NCI-H82 treated with DMSO at 0.1 percent for 48 hours (cell line): ENCODE results near the gene TPPP2.

ENCODE experiments used
- DNase-seq: peaks from one replicate; lab custom pipeline; 2025; ENCODE audit not compliant: unreplicated experiment; lab: John Stamatoyannopoulos, UW

TPPP2 gene

GRCh38 chr14:21056520-21057163 lies 26.6 kb downstream of the TPPP2 start:
- no peak for DNase-seq

GRCh38 chr14:21057803-21058675 lies 28.0 kb downstream of the TPPP2 start, which contains the start of gene RNASE8:
RNASE8 (plus strand) TSS chr14:21057822; CDS start chr14:21057893, 71 bp downstream.
- DNase-seq, result no peak

DNA sequence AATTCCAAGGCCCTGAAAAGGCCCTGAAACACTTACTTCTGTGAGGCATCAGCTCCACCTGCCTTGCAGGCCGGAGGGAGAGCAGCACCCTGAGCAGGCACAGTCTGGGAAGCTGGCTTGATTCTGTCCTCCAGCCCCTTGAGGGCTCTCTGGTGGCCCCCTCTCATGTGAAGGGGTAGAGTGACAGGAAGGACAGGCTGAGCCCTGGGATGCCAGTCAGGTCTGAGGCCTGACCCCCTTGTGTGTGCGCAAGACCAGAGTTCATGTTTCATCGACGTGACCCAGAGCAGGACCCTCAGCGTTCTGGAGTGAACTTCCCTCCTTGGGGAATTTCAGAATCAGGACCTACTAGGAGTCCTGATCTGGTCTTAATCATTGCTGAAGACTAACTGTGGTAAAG lies 28.9 kb downstream of the TPPP2 start:
- no peak for DNase-seq

- no peak for DNase-seq
These were observed 30.0 kb downstream of the TPPP2 start for GRCh38 chr14:21059842-21060613.

- no peak for DNase-seq
These were observed 30.8 kb downstream of the TPPP2 start for GRCh38 chr14:21060614-21061346.

GRCh38 chr14:21061347-21061668 lies 31.3 kb downstream of the TPPP2 start:
- DNase-seq, result no peak

DNA sequence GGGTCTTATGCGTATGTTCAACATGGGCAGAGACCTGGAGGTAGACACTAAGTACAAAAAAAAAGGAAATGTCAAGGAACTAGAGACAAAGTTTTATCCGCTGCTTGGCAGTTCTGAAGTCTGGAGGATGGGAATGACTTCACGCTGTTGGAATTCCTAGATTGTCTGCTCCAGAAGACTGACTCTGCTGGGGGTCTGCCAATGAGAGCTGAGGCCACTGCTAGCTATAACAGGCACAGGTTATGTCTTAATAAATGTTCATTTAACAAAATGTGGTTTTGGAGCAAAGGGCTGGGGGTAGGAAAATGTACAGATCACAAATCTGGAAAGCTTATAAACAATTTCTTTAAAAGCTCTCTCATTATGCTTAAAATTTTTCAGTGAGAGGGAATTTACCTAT lies 33.5 kb downstream of the TPPP2 start:
- no peak for DNase-seq

DNA sequence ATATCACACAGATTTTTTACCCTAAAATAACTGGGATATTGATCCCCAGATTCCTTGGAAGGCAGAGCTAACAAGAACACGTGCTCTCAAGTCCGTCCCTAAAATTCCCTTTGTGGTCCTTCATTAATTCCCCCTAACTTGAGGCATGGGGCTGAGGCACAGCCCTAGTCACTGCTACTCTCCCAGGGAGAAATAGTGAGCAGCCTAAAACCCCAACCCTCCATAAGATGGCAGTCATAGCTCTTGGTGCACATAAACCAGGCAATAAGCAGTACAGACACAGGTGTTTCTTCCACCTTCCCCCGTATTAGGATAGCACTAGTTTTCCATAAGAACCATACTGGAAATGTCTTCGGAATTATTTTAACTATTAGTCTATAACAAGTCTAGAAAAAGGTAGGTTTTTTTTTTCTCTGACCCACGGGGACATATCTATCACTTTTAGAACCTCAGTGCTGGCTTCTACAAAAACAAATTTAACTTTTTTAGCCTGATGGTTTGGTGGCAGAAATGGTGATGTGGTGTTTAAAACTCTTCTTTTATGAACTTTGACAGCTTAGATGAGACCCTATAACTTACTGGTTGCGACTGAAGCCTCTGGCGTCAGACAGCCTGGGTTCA lies 37.0 kb downstream of the TPPP2 start:
- no peak for DNase-seq

DNA sequence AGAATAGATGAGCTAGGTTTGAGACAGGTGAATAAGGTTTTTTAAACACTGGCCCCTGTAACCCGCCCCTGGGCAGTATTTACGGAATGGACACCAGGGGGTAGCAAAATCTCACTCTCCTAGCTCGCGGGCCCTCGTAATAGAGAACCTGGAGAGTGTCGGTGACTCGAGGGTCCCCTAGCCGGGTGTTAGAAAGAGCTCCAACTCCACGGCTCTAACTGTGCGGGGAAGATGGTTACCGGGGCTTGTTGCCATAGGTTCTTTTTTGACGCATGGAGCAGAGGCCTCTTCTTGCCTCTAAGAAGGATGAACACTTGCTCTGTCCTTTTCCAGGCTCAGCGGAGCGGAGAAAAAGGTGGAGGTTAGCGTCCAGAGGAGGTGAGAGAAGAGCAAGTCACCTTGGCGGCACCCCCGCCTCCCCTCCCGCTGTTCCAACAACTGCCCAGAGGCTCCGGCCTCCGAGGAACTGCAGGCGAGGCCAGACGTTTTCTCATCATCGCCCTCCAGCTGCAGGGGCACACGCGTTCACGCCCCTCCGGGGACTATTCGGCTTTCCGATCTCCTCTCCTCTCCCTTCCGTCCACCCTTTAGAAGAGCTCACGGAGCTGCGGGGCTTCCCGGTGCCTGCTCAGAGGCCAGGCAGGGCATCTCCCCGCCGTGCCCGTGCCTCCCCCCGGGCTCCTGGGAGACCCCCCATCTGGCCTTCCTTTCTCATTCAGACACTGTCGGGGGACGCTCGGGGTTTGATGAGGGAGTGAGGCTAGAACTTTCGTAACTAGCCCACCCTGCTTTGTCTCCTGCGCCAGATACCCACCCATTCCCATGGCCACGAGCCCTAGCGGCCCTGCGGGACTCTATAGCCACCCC lies 38.7 kb downstream of the TPPP2 start:
- DNase-seq, result peak; percentile 41

DNA sequence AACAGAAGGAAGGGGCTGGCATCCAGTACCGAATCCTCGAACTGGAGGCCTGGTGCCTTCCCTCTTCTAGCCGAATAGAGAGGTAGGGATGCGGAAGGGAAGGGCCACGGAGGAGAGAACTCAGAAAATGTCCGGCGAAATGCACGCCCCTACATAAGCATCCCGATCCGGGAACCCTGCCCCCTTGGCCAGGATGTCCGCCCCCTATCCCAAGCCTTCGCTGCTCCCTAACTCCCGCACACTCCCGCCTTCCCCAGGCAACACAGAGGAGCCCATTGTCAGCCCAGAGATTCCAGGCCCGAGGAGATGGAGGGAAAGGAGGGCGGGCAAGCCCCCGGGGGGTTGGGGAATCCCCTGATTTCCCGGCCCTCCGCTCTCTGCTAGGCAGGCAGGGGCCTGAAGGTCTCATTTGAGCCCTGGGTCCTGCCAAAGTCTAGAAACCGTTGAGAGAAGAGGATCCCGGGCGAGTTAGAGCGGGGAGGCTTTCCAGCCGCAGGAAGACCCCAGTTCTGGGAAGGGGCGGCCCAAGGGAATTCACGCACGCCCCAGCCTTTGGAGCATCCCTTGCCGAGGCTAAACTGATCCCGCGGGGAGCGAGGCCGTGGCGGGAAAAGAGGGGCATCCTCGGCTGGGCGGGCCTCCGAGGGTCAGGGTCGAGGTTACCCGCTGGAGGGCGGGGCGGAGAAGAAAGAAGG lies 39.5 kb downstream of the TPPP2 start:
- DNase-seq, result no peak

- no peak for DNase-seq
These were observed 40.1 kb downstream of the TPPP2 start, which contains the start of gene ARHGEF40 for GRCh38 chr14:21070083-21070609. ARHGEF40 (plus strand) TSS chr14:21070304; CDS start chr14:21070397, 93 bp downstream.

DNA sequence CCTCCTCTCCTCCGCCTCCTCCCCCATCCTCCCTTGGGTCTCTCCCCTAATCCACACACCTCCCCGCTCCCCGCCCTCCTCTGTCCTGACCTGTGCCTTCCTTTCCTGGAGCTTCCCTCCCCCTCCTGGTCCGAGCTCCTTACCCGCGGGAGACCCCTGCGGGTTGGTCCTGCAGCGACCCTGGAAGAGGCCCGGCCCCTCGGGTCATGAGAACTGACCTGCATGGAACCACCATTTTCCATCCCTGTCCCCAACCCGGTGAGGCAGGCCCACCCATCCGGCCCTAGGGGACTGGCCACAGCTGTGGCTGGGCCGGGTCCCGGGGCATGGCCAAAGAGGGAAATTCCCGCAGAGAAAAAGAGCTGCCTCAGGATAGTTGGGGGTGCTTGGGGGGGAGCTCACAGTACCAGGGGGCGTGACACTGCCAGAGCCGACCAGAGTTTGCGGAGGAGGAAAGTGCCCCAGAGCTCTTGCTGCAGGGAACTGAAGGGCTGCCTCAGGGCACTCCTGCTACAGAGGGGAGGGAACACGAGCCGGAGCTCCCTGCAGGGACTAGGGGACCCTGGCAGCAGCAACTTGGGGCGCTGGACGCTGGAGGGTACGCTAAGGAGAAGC lies 40.7 kb downstream of the TPPP2 start:
- no peak for DNase-seq

GRCh38 chr14:21071225-21072030 lies 41.4 kb downstream of the TPPP2 start:
- peak; percentile 43 for DNase-seq

GRCh38 chr14:21072031-21072473 lies 42.0 kb downstream of the TPPP2 start:
- DNase-seq, result no peak

DNA sequence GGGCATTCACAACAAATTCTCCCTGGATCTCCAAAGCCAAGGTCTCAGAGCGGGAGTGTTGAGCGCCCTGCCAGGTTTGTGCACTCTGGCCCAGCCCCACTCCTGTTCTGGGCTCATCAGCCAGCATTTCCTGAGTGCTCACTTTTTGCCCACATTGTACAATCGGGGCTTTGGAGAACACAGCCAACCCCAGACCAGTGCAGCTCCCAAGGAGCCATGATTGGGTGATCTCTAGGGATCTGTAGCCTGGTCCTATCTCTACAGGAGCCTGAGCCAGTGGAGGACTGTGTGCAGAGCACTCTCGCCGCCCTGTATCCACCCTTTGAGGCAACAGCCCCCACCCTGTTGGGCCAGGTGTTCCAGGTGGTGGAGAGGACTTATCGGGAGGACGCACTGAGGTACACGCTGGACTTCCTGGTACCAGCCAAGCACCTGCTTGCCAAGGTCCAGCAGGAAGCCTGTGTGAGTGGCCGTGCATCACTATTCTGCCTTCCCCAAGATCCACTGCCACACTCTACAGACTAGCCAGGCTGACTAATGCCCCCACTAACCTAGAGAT lies 42.8 kb downstream of the TPPP2 start:
- no peak for DNase-seq

- no peak for DNase-seq
These were observed 43.9 kb downstream of the TPPP2 start for GRCh38 chr14:21073921-21074320.
